Endothelial cell (in vitro differentiated cells): ENCODE results near the gene DLG1. TPM values are rescaled to one million over a fixed set of nuclear protein-coding genes. Genes with fewer than 3 reads are reported as not detected.

ENCODE experiments used
- DNase-seq: peaks from one replicate; pipeline ENCODE4 v3.0.0; 2021; ENCODE audit warnings: low spot score
- H3K27ac Mint-ChIP-seq: one replicate; pipeline ENCODE4 v1.8.0; 2021; ENCODE audit warnings: mixed read lengths, inconsistent platforms; ENCODE audit not compliant: unreplicated experiment
- H3K27me3 Mint-ChIP-seq: one replicate; pipeline ENCODE4 v1.8.0; 2021; ENCODE audit warnings: mild to moderate bottlenecking, moderate library complexity, mixed read lengths, inconsistent platforms; ENCODE audit not compliant: unreplicated experiment
- H3K36me3 Mint-ChIP-seq: one replicate; pipeline ENCODE4 v1.8.0; 2021; ENCODE audit warnings: mild to moderate bottlenecking, low read depth, mixed read lengths, inconsistent platforms; ENCODE audit not compliant: unreplicated experiment
- H3K4me1 Mint-ChIP-seq: one replicate; pipeline ENCODE4 v1.8.0; 2021; ENCODE audit warnings: mild to moderate bottlenecking, mixed read lengths, inconsistent platforms; ENCODE audit not compliant: unreplicated experiment
- H3K4me3 Mint-ChIP-seq: one replicate; pipeline ENCODE4 v1.8.0; 2021; ENCODE audit warnings: mild to moderate bottlenecking, mixed read lengths, inconsistent platforms; ENCODE audit not compliant: unreplicated experiment
- H3K9me3 Mint-ChIP-seq: one replicate; pipeline ENCODE4 v1.8.0; 2021; ENCODE audit warnings: mixed read lengths, inconsistent platforms; ENCODE audit not compliant: unreplicated experiment
- total RNA-seq: library from RNA; stranded (reverse); fragmentation: NEBNext Ultra II Directional; extraction: Animal tissue kit (Norgen Biotek cat#: 25700); gene quantifications from one replicate; pipeline ENCODE4 v1.2.1, GENCODE V29; 2021; ENCODE audit not compliant: unreplicated experiment
- TF ChIP-seq, protein P1 (sequence below): fragments of 200-600 bp; sonication (generic); IDR thresholded peaks from one replicate; pipeline ENCODE4 v1.5.0; 2021; ENCODE audit warnings: antibody characterized with exemption; ENCODE audit not compliant: unreplicated experiment

The DLG1 gene
- total RNA-seq, 1 donor from 2014 or later, result 75.5 TPM

DNA sequence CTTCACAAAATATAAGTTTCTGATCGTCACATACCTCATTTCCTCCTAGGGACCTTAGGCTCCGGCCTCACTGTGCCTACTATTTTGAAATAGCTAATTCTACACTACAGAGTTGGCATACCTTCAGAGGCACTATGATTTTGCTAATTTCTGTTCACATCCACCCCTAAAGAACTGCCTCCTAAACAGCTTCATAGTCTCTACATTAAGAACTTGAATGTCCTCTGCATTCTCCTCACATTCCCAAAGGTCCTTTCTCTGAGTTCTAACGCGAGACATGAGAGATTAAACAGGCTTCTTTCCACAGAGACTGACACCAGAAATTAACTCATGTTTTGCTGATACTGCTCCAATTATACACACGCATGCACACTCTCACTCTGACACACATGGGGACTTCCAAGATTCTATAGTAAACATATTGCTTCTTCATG lies 75.5 kb downstream of the DLG1 start:
- TF ChIP-seq, protein P1, sequence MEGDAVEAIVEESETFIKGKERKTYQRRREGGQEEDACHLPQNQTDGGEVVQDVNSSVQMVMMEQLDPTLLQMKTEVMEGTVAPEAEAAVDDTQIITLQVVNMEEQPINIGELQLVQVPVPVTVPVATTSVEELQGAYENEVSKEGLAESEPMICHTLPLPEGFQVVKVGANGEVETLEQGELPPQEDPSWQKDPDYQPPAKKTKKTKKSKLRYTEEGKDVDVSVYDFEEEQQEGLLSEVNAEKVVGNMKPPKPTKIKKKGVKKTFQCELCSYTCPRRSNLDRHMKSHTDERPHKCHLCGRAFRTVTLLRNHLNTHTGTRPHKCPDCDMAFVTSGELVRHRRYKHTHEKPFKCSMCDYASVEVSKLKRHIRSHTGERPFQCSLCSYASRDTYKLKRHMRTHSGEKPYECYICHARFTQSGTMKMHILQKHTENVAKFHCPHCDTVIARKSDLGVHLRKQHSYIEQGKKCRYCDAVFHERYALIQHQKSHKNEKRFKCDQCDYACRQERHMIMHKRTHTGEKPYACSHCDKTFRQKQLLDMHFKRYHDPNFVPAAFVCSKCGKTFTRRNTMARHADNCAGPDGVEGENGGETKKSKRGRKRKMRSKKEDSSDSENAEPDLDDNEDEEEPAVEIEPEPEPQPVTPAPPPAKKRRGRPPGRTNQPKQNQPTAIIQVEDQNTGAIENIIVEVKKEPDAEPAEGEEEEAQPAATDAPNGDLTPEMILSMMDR, result no peak
- Mint-ChIP-seq H3K36me3 (no peaks in the 10 kb centered on the region), H3K27me3 (no peaks in the 10 kb centered on the region), H3K4me1 (peaks cover 12% of the 10 kb centered on the region), H3K27ac (no peak overlapping the region), H3K9me3 (no peaks in the 10 kb centered on the region), H3K4me3 (no peak overlapping the region)
- no peak for DNase-seq

DNA sequence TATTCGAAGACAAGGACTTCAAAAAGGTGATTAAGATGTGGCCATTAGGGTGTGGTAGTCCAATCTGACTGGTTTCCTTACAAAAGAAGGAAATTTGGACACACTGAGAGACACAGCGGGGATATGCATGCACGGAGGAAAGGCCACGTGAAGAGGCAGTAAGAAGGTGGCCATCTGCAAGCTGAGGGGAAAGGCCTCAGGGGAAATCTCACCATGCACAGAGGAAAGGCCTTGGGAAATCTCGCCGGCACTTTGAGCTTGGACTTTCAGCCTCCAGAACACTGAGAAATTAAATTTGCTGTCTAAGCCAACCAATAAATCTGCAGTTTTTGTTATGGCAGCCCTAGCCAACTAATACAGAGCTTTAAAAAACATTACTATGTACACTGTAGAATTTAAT lies 78.8 kb downstream of the DLG1 start:
- TF ChIP-seq, protein P1, result no peak
- Mint-ChIP-seq H3K27ac (no peak overlapping the region), H3K4me1 (peaks cover 20% of the 10 kb centered on the region), H3K4me3 (no peak overlapping the region), H3K36me3 (no peaks in the 10 kb centered on the region), H3K9me3 (no peaks in the 10 kb centered on the region), H3K27me3 (no peaks in the 10 kb centered on the region)
- peak; percentile 19 for DNase-seq

DNA sequence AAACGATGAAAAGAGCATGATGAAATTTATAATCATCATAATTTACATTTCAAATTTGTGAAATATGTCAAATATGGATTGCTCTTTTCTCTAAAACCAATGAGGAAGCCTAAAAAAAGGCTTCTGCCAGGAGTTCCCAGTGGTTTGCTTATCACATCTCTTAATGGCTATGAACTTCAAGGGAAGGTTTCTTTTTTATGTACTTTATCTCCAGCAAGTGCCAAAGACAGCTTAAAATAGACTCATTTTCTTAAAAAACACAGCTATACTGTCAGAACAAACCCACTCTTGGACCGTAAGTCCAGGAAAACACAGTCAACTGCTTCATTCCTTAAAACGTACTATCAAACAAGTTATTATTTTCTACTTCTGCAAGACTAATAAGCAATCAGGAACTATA lies 80.2 kb downstream of the DLG1 start:
- Mint-ChIP-seq H3K36me3 (no peaks in the 10 kb centered on the region), H3K4me3 (no peak overlapping the region), H3K27me3 (no peaks in the 10 kb centered on the region), H3K9me3 (no peaks in the 10 kb centered on the region), H3K4me1 (peaks cover 20% of the 10 kb centered on the region), H3K27ac (no peak overlapping the region)
- TF ChIP-seq, protein P1, result no peak
- no peak for DNase-seq

DNA sequence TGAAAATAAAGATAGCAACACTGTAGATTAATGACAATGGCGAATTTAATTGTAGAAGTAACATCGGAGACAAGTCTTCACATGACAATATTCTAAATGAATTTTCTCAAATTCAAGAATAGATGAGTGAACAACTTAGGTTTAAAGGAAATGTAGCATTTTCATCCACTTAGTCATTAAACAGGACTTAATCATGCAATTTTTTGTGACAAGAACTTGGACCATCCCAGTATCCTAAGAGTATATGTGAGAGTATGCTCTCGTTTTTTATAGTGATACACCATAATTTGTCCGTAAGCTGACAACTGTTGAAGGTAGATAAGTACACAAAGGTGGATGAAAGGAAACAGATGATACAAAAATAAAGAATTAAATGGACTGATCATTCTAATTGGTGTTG lies 81.5 kb downstream of the DLG1 start:
- no peaks in the 10 kb centered on the region for H3K36me3 Mint-ChIP-seq
- TF ChIP-seq, protein P1, result no peak
- H3K4me3 Mint-ChIP-seq, result no peak overlapping the region
- no peak overlapping the region for H3K27ac Mint-ChIP-seq
- H3K27me3 Mint-ChIP-seq, result no peaks in the 10 kb centered on the region
- H3K9me3 Mint-ChIP-seq, result no peaks in the 10 kb centered on the region
- DNase-seq, result no peak
- peaks cover 20% of the 10 kb centered on the region for H3K4me1 Mint-ChIP-seq

DNA sequence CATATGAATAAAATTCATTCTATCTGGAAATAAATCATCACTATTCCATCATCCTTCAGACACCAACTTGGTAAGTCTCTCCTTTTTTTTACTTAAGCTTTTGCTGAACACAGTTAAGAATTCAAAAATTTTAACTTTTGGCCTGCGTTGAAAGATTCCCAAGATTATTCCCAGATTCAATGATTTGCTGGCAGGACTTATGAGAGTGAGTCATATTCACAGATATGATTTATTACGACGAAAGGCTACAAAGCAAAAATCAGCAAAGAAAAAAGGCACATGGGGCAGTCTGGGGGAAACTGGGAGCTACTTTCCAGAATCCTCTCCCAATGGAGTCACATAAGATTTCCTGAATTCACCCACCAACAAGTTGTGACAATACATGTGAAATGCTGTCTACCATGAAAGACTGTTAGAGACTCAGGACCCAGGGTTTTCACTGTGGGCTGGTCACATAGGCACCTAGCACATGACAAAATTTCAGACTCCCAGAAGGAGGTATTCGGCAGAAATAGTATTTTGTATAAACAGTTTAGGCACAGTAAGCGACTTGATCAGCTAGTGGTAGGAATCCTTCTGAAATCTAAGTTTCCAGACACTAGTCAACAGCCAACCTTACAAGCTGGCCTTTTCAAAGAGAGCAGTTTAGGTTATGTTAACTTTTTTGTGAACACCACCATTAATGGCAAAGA lies 82.1 kb downstream of the DLG1 start:
- no peak for DNase-seq
- H3K27me3 Mint-ChIP-seq, result no peaks in the 10 kb centered on the region
- TF ChIP-seq, protein P1, result no peak
- H3K4me3 Mint-ChIP-seq, result no peak overlapping the region
- H3K36me3 Mint-ChIP-seq, result no peaks in the 10 kb centered on the region
- H3K4me1 Mint-ChIP-seq, result peaks cover 20% of the 10 kb centered on the region
- no peaks in the 10 kb centered on the region for H3K9me3 Mint-ChIP-seq
- no peak overlapping the region for H3K27ac Mint-ChIP-seq
